Endothelial cell of umbilical vein (primary cell): Measurements from ENCODE around the gene HECA. TPM values are rescaled to one million over a fixed set of nuclear protein-coding genes. Genes with fewer than 3 reads are reported as not detected.

Experiments used
- BruUV-seq: library from RNA; stranded (reverse); fragments of 400-500 nt; replicated peaks from 2 replicates; lab custom pipeline; 2021; lab: Mats Ljungman, UMichigan
- CTCF ChIA-PET: fragments of 300-600, 350-600 bp; sonication (Branson Sonifier 250); formaldehyde crosslinking; loops from one replicate; lab custom pipeline; 2021; ENCODE audit warnings: antibody characterized with exemption, inconsistent platforms; lab: Charles Lee
- POLR2A ChIA-PET: fragments of 300-600, 350-600 bp; sonication (Branson Sonifier 250); formaldehyde crosslinking; loops from one replicate; lab custom pipeline; 2021; ENCODE audit warnings: antibody characterized with exemption, inconsistent platforms; lab: Charles Lee
- DNase-seq: peaks from one replicate; pipeline ENCODE4 v3.0.0-alpha.2; 2011; ENCODE audit warnings: low read depth, low spot score
- FAIRE-seq: peaks from 2 replicates; lab custom pipeline; 2011; peaks lifted over from hg19 to GRCh38; lab: Jason Lieb, UNC
- H2AFZ ChIP-seq: 2 replicates; pipeline ENCODE4 v1.6.0; 2012; ENCODE audit warnings: low read depth, low read length, control low read depth, inconsistent platforms
- H3K27ac ChIP-seq: 2 replicates; pipeline ENCODE4 v1.5.1; 2011; ENCODE audit warnings: low read depth, mild to moderate bottlenecking, control low read depth, low read length, moderate library complexity; ENCODE audit not compliant: insufficient read depth
- H3K27me3 ChIP-seq, 2 experiments: 2 replicates each; pipeline versions ENCODE4 v1.6.0 to v1.6.1; 2011; ENCODE audit warnings: low read length in 2 of 2, mixed read lengths in 1 of 2; ENCODE audit not compliant: control insufficient read depth in 2 of 2, insufficient read depth in 2 of 2
- H3K36me3 ChIP-seq, 2 experiments: 2 replicates in 1 of 2; 3 replicates in 1 of 2; pipeline ENCODE4 v1.5.1; 2011; ENCODE audit warnings: low read length in 2 of 2, mild to moderate bottlenecking in 1 of 2, moderate library complexity in 1 of 2; ENCODE audit not compliant: control insufficient read depth in 2 of 2, insufficient read depth in 2 of 2; ENCODE audit errors: extremely low read depth in 1 of 2
- H3K4me1 ChIP-seq: 3 replicates; pipeline ENCODE4 v1.5.1; 2011; ENCODE audit warnings: mild to moderate bottlenecking, low read length; ENCODE audit not compliant: control insufficient read depth, insufficient read depth; ENCODE audit errors: extremely low read depth
- H3K4me2 ChIP-seq: 2 replicates; pipeline ENCODE4 v1.6.1; 2011; ENCODE audit warnings: low read length, control low read depth, mixed read lengths; ENCODE audit not compliant: insufficient read depth
- H3K4me3 ChIP-seq, 3 experiments: fragments of 200-600 bp in 1 of 3; sonication (generic), shearing (Covaris generic) in 1 of 3; replicated peaks in 1 of 3; 2 replicates each; pipeline ENCODE4 v1.5.1; 2011 to 2016; ENCODE audit warnings: control low read depth in 3 of 3, low read length in 3 of 3, mild to moderate bottlenecking in 2 of 3, inconsistent platforms in 1 of 3, low read depth in 1 of 3, moderate library complexity in 1 of 3; ENCODE audit not compliant: insufficient read depth in 1 of 3
- H3K79me2 ChIP-seq: 2 replicates; pipeline ENCODE4 v1.6.0; 2012; ENCODE audit warnings: low read length, inconsistent platforms; ENCODE audit not compliant: control insufficient read depth, insufficient read depth
- H3K9ac ChIP-seq: replicated peaks from 2 replicates; pipeline ENCODE3; 2011; ENCODE audit warnings: low read length, control low read depth; ENCODE audit not compliant: insufficient read depth; ENCODE audit errors: extremely low read depth
- H3K9me1 ChIP-seq: replicated peaks from 3 replicates; pipeline ENCODE4 v1.6.0; 2011; ENCODE audit warnings: mild to moderate bottlenecking, low read length; ENCODE audit not compliant: control insufficient read depth, insufficient read depth; ENCODE audit errors: extremely low read depth
- H3K9me3 ChIP-seq: replicated peaks from 2 replicates; pipeline ENCODE4 v1.5.1; 2012; ENCODE audit warnings: low read length, inconsistent platforms; ENCODE audit not compliant: control insufficient read depth, insufficient read depth
- H4K20me1 ChIP-seq: replicated peaks from 2 replicates; pipeline ENCODE3; 2011; ENCODE audit warnings: mild to moderate bottlenecking, low read length; ENCODE audit not compliant: control insufficient read depth, insufficient read depth; ENCODE audit errors: extremely low read depth
- CTCF ChIP-seq, 2 donors: IDR thresholded peaks; 1 replicate in 1 of 2; 2 replicates in 1 of 2; pipeline ENCODE4 v1.5.1; 2011; ENCODE audit warnings: low read length in 2 of 2, mild to moderate bottlenecking in 2 of 2, moderate library complexity in 2 of 2, control low read depth in 1 of 2, inconsistent platforms in 1 of 2, low read depth in 1 of 2; ENCODE audit not compliant: insufficient read depth in 1 of 2; ENCODE audit errors: extremely low read depth in 1 of 2
- EZH2 ChIP-seq: IDR thresholded peaks from 2 replicates; pipeline ENCODE4 v1.6.1; 2012; ENCODE audit warnings: borderline replicate concordance, low read depth, mild to moderate bottlenecking, moderate library complexity, low read length, inconsistent platforms; ENCODE audit not compliant: severe bottlenecking
- FOS ChIP-seq: IDR thresholded peaks from 2 replicates; pipeline ENCODE4 v1.6.1; 2011; ENCODE audit warnings: mild to moderate bottlenecking, low read length, moderate library complexity, borderline replicate concordance; ENCODE audit not compliant: insufficient read depth
- GATA2 ChIP-seq: IDR thresholded peaks from 2 replicates; pipeline ENCODE4 v1.7.0; 2011; ENCODE audit warnings: low read depth, mild to moderate bottlenecking, moderate library complexity, mixed read lengths, low read length; ENCODE audit not compliant: insufficient read length, insufficient read depth
- JUN ChIP-seq: IDR thresholded peaks from 2 replicates; pipeline ENCODE4 v1.6.1; 2011; ENCODE audit warnings: borderline replicate concordance, low read depth; ENCODE audit not compliant: insufficient read length, insufficient read depth
- MAX ChIP-seq: IDR thresholded peaks from 2 replicates; pipeline ENCODE4 v1.6.1; 2011; ENCODE audit not compliant: insufficient read depth, insufficient read length
- MYC ChIP-seq: IDR thresholded peaks from one replicate; pipeline ENCODE4 v1.6.1; 2011; ENCODE audit warnings: mild to moderate bottlenecking, low read depth, low read length
- POLR2A ChIP-seq: IDR thresholded peaks from 2 replicates; pipeline ENCODE4 v1.6.1; 2012; ENCODE audit warnings: low read depth, mild to moderate bottlenecking, control low read depth, low read length
- POLR2AphosphoS5 ChIP-seq: IDR thresholded peaks from 2 replicates; pipeline ENCODE4 v1.6.1; 2012; ENCODE audit warnings: low read depth, mild to moderate bottlenecking, control low read depth, low read length, moderate library complexity; ENCODE audit not compliant: insufficient read depth
- dilution Hi-C: fragments of 300-500 bp; cut with MboI; formaldehyde crosslinking; loops from one replicate; pipeline ENCODE4 v1.15.0; 2019; ENCODE audit warnings: low sequenced_read_pairs; ENCODE audit not compliant: extremely low pct_ligation_motif_present
- intact Hi-C: fragments of 100-400 bp; cut with micrococcal nuclease; formaldehyde crosslinking; loops from one replicate; pipeline ENCODE4 v1.10.0; 2022
- polyA plus RNA-seq, 4 experiments: library from polyadenylated mRNA; depleted of rRNA in 3 of 4; stranded (reverse) in 3 of 4; unstranded in 1 of 4; fragments of >200 nt; gene quantifications; 2 replicates each; pipeline versions ENCODE4 v1.2.1 to v1.2.3, GENCODE V29; 2011 to 2012; ENCODE audit warnings: missing spikeins in 1 of 4
- total RNA-seq: library from RNA; stranded (reverse); gene quantifications from 2 replicates; pipeline ENCODE4 v1.2.3, GENCODE V29; 2021

The HECA gene
- total and polyA plus RNA-seq, 2 donors (not counting 3 experiments of a cell fraction or from before 2014, with no cell fraction given) = 5.8 to 16.7 TPM

GRCh38 chr6:139201378-139201777 is 66.5 kb downstream of the HECA start:
- BruUV-seq = no TSS peak
- Histone ChIP-seq H3K27me3 (peaks cover 0 to 5% of the 10 kb centered on the region in 2 experiments), H3K4me1 (no peaks in the 10 kb centered on the region), H3K9me1 (no peaks in the 10 kb centered on the region), H3K4me2 (no peak overlapping the region), H3K4me3 (no peak overlapping the region), H4K20me1 (no peaks in the 10 kb centered on the region), H2AFZ (no peak overlapping the region), H3K36me3 (no peaks in the 10 kb centered on the region), H3K27ac (no peak overlapping the region), H3K9me3 (no peaks in the 10 kb centered on the region), H3K79me2 (no peaks in the 10 kb centered on the region), H3K9ac (no peak overlapping the region)
- TF ChIP-seq FOS (no peak), EZH2 (no peak), GATA2 (no peak), MAX (no peak)
- FAIRE-seq (no peak), DNase-seq (no peak)
- dilution Hi-C loops = no loop called here
- ChIA-PET CTCF (no interaction called here), POLR2A (no interaction called here)
- intact Hi-C loops = no loop called here

GRCh38 chr6:139204978-139205377 is 70.1 kb downstream of the HECA start:
- Histone ChIP-seq H3K9me1 (no peaks in the 10 kb centered on the region), H3K27ac (no peak overlapping the region), H4K20me1 (no peaks in the 10 kb centered on the region), H3K36me3 (no peaks in the 10 kb centered on the region), H3K4me1 (no peaks in the 10 kb centered on the region), H3K9ac (no peak overlapping the region), H3K4me2 (no peak overlapping the region), H3K27me3 (peaks cover 0 to 2% of the 10 kb centered on the region in 2 experiments), H3K79me2 (no peaks in the 10 kb centered on the region), H3K9me3 (no peaks in the 10 kb centered on the region), H2AFZ (no peak overlapping the region), H3K4me3 (no peak overlapping the region)
- no peak for FAIRE-seq
- ChIA-PET POLR2A (no interaction called here), CTCF (interaction anchor here (1.6 kb wide), 1 partner anchor 14 kb away, joined by 7 read pairs; no protein-coding TSS in a partner anchor)
- BruUV-seq = no TSS peak
- dilution Hi-C loops = no loop called here
- no peak for TF ChIP-seq MYC
- no peak for TF ChIP-seq POLR2A
- TF ChIP-seq POLR2AphosphoS5 = no peak
- no peak for TF ChIP-seq EZH2
- no peak for TF ChIP-seq MAX
- TF ChIP-seq GATA2 = no peak
- no peak for TF ChIP-seq FOS
- TF ChIP-seq CTCF (IDR thresholded peaks at IDR 0.05; ENCODE audit: extremely low read depth in 1 of 2, insufficient read depth in 1 of 2, low read depth in 1 of 2, low read length in 2 of 2) = no peak
- TF ChIP-seq JUN = no peak
- intact Hi-C loops = no loop called here
- no peak for DNase-seq
